Skeletal muscle satellite cell (primary cell): ENCODE measurements around the gene SLC15A1.

Source experiments
- H3K27me3 ChIP-seq: 2 replicates; pipeline ENCODE4 v1.7.0; 2013; ENCODE audit warnings: low read length; ENCODE audit not compliant: control insufficient read depth, insufficient read depth
- H3K36me3 ChIP-seq: 2 replicates; pipeline ENCODE4 v1.7.0; 2013; ENCODE audit warnings: mild to moderate bottlenecking, control low read depth, low read length; ENCODE audit not compliant: insufficient read depth
- H3K4me1 ChIP-seq: 2 replicates; pipeline ENCODE4 v1.7.0; 2013; ENCODE audit warnings: low read length; ENCODE audit not compliant: control insufficient read depth, insufficient read depth
- H3K4me2 ChIP-seq: 2 replicates; pipeline ENCODE4 v1.7.0; 2013; ENCODE audit warnings: mild to moderate bottlenecking, low read length
- H3K4me3 ChIP-seq: 2 replicates; pipeline ENCODE4 v1.7.0; 2013; ENCODE audit warnings: low read length
- H3K9ac ChIP-seq: 2 replicates; pipeline ENCODE4 v1.7.0; 2013; ENCODE audit warnings: mild to moderate bottlenecking, low read depth, low read length, moderate library complexity
- H3K9me3 ChIP-seq: replicated peaks from 2 replicates; pipeline ENCODE4 v1.7.0; 2013; ENCODE audit warnings: mild to moderate bottlenecking, control low read depth, low read length

Gene SLC15A1

GRCh38 chr13:98746968-98747367 is 5.5 kb downstream of the SLC15A1 start:
- Histone ChIP-seq H3K36me3 (no peaks in the 10 kb centered on the region), H3K9ac (no peak overlapping the region), H3K4me3 (no peak overlapping the region), H3K27me3 (peaks cover 45% of the 10 kb centered on the region), H3K9me3 (no peaks in the 10 kb centered on the region), H3K4me2 (no peak overlapping the region), H3K4me1 (peaks cover 6% of the 10 kb centered on the region)

- H3K9me3 ChIP-seq, result no peaks in the 10 kb centered on the region
- H3K4me1 ChIP-seq, result no peaks in the 10 kb centered on the region
- H3K9ac ChIP-seq, result no peak overlapping the region
Observed at GRCh38 chr13:98743377-98743776, 9.1 kb downstream of the SLC15A1 start.

DNA sequence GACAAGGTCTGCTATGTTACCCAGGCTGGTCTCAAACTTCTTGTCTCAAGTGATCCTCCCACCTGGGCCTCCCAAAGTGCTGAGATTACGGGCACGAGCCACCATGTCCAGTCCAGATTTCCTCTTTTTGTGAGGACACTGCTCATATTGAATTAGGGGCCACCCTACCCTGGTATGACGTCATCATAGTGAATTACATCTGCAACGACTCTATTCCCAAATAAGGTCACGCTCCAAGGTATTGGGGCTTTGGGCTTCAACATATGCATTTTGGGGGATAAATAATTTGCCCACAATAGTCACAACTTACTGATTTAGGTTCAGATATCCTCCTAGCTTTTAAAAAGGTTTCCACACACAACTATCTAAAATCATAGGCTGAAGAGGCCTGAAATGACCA is 9.5 kb downstream of the SLC15A1 start:
- no peaks in the 10 kb centered on the region for H3K4me1 ChIP-seq
- H3K9ac ChIP-seq, result no peak overlapping the region
- peaks cover 24% of the 10 kb centered on the region for H3K27me3 ChIP-seq

More at GRCh38 chr13:98743377-98743776, 9.1 kb downstream of the SLC15A1 start:
- Histone ChIP-seq H3K27me3 (peaks cover 26% of the 10 kb centered on the region), H3K36me3 (no peaks in the 10 kb centered on the region), H3K4me2 (no peak overlapping the region), H3K4me3 (no peak overlapping the region)

GRCh38 chr13:98741741-98742435 is 10.6 kb downstream of the SLC15A1 start:
- Histone ChIP-seq H3K4me1 (no peaks in the 10 kb centered on the region), H3K4me3 (no peak overlapping the region), H3K4me2 (no peak overlapping the region), H3K27me3 (peaks cover 18% of the 10 kb centered on the region), H3K9ac (no peak overlapping the region), H3K9me3 (no peaks in the 10 kb centered on the region), H3K36me3 (no peaks in the 10 kb centered on the region)

More for the DNA sequence above, 9.5 kb downstream of the SLC15A1 start:
- Histone ChIP-seq H3K9me3 (no peaks in the 10 kb centered on the region), H3K36me3 (no peaks in the 10 kb centered on the region), H3K4me3 (no peak overlapping the region), H3K4me2 (no peak overlapping the region)

GRCh38 chr13:98740131-98740530 is 12.3 kb downstream of the SLC15A1 start:
- Histone ChIP-seq H3K27me3 (peaks cover 14% of the 10 kb centered on the region), H3K9ac (no peak overlapping the region), H3K4me2 (no peak overlapping the region), H3K9me3 (no peaks in the 10 kb centered on the region), H3K4me3 (no peak overlapping the region), H3K4me1 (no peaks in the 10 kb centered on the region), H3K36me3 (no peaks in the 10 kb centered on the region)

DNA sequence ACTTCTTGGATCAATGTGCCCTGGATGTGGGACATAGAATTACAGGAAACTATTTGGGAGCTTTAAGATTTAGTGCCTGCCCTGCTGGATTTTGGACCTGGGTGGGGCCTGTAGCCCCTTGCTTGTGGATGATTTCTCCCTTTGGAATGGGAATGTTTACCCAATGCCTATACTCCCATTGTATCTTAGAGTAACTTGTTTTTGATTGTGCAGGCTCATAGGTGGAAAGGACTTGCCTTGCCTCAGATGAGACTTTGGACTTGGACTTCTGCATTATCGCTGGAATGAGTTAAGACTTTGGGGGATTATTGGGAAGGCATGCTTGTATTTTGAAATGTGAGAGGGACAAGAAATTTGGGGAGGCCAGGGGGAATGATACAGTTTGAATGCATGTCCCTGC is 13.5 kb downstream of the SLC15A1 start:
- no peaks in the 10 kb centered on the region for H3K36me3 ChIP-seq
- no peak overlapping the region for H3K4me3 ChIP-seq
- peaks cover 17% of the 10 kb centered on the region for H3K27me3 ChIP-seq
- H3K4me1 ChIP-seq, result no peaks in the 10 kb centered on the region
- H3K4me2 ChIP-seq, result no peak overlapping the region
- no peak overlapping the region for H3K9ac ChIP-seq
- no peaks in the 10 kb centered on the region for H3K9me3 ChIP-seq

GRCh38 chr13:98738213-98738612 is 14.3 kb downstream of the SLC15A1 start:
- Histone ChIP-seq H3K36me3 (no peaks in the 10 kb centered on the region), H3K9me3 (no peaks in the 10 kb centered on the region), H3K4me3 (no peak overlapping the region), H3K27me3 (peaks cover 13% of the 10 kb centered on the region), H3K9ac (no peak overlapping the region), H3K4me1 (no peaks in the 10 kb centered on the region), H3K4me2 (no peak overlapping the region)

GRCh38 chr13:98731925-98732324 is 20.5 kb downstream of the SLC15A1 start:
- no peak overlapping the region for H3K4me2 ChIP-seq
- no peaks in the 10 kb centered on the region for H3K4me1 ChIP-seq
- H3K9ac ChIP-seq, result no peak overlapping the region

DNA sequence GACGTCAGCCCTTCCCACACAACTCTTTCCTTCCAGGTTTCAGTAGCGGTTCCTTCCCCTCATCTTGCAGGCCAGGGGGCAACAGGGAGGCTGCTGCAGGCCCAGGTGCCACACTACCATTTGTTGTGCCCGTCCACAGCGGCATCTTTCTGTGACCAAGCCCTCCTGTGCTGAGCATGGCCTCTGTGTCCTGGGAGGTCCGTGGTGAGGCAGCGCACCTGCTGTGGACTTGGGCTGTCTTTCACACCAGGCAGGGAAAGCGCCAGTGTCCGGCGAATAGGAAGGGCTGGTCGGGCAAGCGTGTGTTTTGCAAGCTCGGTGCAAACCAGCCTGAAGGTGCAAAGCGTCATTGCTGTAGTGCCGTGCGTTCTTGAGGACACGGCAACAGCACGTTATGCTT is 21.4 kb downstream of the SLC15A1 start:
- Histone ChIP-seq H3K4me1 (no peaks in the 10 kb centered on the region), H3K4me2 (no peak overlapping the region), H3K36me3 (no peaks in the 10 kb centered on the region), H3K9ac (no peak overlapping the region), H3K9me3 (no peaks in the 10 kb centered on the region), H3K27me3 (peaks cover 33% of the 10 kb centered on the region), H3K4me3 (no peak overlapping the region)

More at GRCh38 chr13:98731925-98732324, 20.5 kb downstream of the SLC15A1 start:
- H3K9me3 ChIP-seq, result no peaks in the 10 kb centered on the region
- peaks cover 28% of the 10 kb centered on the region for H3K27me3 ChIP-seq
- no peaks in the 10 kb centered on the region for H3K36me3 ChIP-seq
- H3K4me3 ChIP-seq, result no peak overlapping the region

DNA sequence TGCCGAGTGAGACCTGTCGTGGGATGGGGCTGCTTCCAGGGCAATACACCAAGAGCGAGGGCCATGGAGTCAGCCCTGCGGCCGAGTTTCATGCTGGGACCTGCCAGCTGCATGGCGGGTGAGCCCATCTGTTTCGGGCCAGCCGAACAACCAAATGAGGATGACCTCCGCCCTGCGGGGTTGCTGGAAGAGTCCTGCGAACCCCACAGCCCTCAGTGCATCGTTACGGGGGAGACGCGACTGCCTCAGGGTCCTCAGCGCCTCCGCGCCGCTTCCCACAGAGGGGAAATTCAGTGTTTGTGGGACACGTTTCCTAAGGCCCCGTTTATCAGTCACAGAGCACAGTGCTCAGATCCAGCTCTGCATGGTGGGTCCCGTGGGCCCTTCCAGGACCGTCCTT is 22.0 kb downstream of the SLC15A1 start:
- H3K4me2 ChIP-seq, result no peak overlapping the region
- H3K4me3 ChIP-seq, result no peak overlapping the region
- no peaks in the 10 kb centered on the region for H3K9me3 ChIP-seq
- no peaks in the 10 kb centered on the region for H3K36me3 ChIP-seq
- H3K27me3 ChIP-seq, result peaks cover 37% of the 10 kb centered on the region
- no peaks in the 10 kb centered on the region for H3K4me1 ChIP-seq
- no peak overlapping the region for H3K9ac ChIP-seq

GRCh38 chr13:98729658-98730057 is 22.8 kb downstream of the SLC15A1 start:
- H3K4me2 ChIP-seq, result no peak overlapping the region
- H3K4me1 ChIP-seq, result no peaks in the 10 kb centered on the region
- no peaks in the 10 kb centered on the region for H3K9me3 ChIP-seq
- H3K4me3 ChIP-seq, result no peak overlapping the region
- H3K36me3 ChIP-seq, result no peaks in the 10 kb centered on the region
- no peak overlapping the region for H3K9ac ChIP-seq
- peaks cover 45% of the 10 kb centered on the region for H3K27me3 ChIP-seq

- H3K27me3 ChIP-seq, result peaks cover 25% of the 10 kb centered on the region
- no peaks in the 10 kb centered on the region for H3K9me3 ChIP-seq
- no peaks in the 10 kb centered on the region for H3K4me1 ChIP-seq
- H3K36me3 ChIP-seq, result no peaks in the 10 kb centered on the region
- H3K9ac ChIP-seq, result no peak overlapping the region
- no peak overlapping the region for H3K4me2 ChIP-seq
- no peak overlapping the region for H3K4me3 ChIP-seq
Observed at GRCh38 chr13:98722958-98723357, 29.5 kb downstream of the SLC15A1 start.
